ENCODE data around the gene PRPF38B.

PRPF38B gene

GRCh38 chr1:108717774-108718316, 25.7 kb downstream of the PRPF38B start:
- in situ Hi-C loops (cut with MboI; ENCODE audit: low pct_unique_long_range_greater_than_20kb, low sequenced_read_pairs, unreplicated experiment) = no loop called here
- TF ChIP-seq, protein P1, sequence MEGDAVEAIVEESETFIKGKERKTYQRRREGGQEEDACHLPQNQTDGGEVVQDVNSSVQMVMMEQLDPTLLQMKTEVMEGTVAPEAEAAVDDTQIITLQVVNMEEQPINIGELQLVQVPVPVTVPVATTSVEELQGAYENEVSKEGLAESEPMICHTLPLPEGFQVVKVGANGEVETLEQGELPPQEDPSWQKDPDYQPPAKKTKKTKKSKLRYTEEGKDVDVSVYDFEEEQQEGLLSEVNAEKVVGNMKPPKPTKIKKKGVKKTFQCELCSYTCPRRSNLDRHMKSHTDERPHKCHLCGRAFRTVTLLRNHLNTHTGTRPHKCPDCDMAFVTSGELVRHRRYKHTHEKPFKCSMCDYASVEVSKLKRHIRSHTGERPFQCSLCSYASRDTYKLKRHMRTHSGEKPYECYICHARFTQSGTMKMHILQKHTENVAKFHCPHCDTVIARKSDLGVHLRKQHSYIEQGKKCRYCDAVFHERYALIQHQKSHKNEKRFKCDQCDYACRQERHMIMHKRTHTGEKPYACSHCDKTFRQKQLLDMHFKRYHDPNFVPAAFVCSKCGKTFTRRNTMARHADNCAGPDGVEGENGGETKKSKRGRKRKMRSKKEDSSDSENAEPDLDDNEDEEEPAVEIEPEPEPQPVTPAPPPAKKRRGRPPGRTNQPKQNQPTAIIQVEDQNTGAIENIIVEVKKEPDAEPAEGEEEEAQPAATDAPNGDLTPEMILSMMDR (IDR thresholded peaks at IDR 0.05; ENCODE audit: extremely low read depth, insufficient read depth, missing control alignments) = no peak
- DNase-seq (ENCODE audit: low spot score) = no peak

DNA sequence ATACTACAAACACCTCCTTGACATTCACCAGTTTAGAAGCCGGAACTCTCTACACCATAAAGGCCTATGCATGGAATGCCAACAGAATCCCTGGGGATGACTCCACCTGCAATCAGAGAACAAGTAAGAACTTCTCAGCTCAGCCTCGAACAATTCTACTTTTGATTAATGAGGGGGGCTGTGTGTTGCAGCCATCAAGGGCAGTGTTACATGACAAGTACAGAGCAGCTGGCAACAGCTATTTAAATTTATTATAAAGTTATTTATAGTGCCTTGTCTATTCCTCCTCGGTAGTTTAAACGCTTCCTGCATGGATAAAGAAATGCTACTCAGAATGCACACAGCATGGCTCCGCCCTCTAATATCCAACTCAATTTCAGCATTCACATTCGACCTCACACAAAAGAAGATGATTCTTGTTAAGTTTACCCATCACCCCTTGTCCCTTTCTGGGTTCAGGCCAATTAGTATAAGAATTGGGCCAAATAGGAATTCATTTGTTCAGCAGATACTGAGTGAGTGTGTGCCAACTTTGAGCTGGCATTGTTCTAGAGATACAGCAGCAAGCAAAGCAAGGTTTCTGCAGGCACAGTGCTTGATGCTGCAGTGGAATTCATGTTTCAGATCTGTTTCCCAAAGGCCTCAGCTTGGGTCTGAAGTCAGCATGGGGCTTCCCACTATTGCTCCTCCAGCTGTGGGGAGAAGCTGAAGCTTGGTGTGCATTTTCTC, 27.0 kb downstream of the PRPF38B start:
- TF ChIP-seq, protein P1 (IDR thresholded peaks at IDR 0.05; ENCODE audit: extremely low read depth, insufficient read depth, missing control alignments) = no peak
- no peak for DNase-seq (ENCODE audit: low spot score)
- in situ Hi-C loops (cut with MboI; ENCODE audit: low pct_unique_long_range_greater_than_20kb, low sequenced_read_pairs, unreplicated experiment) = no loop called here

DNA sequence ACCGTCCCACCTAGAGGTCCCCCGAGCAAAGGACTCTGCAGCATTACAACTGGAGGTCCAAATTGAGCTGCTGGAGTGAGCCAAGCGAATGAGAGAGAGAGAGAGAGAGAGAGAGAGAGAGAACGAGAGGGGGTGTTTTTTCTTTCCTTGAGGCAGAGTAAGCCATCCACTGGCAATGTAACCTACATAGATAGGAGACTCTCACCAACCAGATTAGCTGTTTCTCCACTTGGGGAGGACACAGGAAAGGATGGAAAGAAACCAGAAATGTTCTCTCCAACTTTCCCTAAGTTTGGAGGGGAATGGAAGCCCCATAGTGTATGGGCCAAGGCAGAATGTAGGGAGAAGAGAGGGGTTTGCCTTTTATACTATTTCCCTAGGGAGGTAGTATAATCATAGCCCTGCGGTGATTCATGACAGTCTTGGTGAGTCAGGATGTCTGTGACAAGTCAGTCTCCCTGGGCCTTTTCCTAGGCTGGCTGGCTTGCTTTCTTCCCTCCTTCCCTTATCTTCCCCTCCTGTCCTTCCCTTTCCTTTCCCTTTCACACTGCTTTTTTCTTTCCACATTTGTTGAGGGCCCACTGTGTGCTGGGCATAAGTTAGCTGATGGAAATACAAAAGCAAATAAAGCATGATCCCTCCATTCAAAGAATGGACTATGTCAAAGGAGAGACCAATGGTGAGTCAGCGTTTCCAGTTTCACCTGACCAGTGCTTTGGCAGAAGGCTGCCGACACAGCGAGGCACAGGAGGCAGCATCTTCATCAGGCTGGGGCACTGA, 27.7 kb downstream of the PRPF38B start:
- no peak for DNase-seq (ENCODE audit: low spot score)
- in situ Hi-C loops (cut with MboI; ENCODE audit: low pct_unique_long_range_greater_than_20kb, low sequenced_read_pairs, unreplicated experiment) = no loop called here
- TF ChIP-seq, protein P1 (IDR thresholded peaks at IDR 0.05; ENCODE audit: extremely low read depth, insufficient read depth, missing control alignments) = no peak

DNA sequence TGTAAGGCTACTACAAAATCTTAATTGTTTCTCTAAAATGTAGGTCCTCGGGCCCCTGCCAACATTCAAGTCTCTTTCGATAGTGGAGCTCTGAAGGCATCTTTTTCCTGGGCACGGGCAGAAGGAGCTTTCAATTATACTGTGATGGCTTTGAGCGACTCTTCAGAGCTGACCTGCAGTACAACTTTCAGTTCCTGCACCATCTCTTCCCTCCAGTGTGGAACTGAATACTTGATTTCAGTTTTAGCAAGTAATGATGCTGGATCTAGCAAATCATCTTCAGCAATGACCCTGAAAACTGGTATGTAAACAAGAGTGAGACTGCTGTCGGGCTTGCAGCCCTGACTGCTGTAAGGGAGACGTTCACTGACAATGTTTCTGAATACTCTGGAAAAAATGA, 30.2 kb downstream of the PRPF38B start:
- no peak for DNase-seq (ENCODE audit: low spot score)
- TF ChIP-seq, protein P1 (IDR thresholded peaks at IDR 0.05; ENCODE audit: extremely low read depth, insufficient read depth, missing control alignments) = no peak
- in situ Hi-C loops (cut with MboI; ENCODE audit: low pct_unique_long_range_greater_than_20kb, low sequenced_read_pairs, unreplicated experiment) = no loop called here

DNA sequence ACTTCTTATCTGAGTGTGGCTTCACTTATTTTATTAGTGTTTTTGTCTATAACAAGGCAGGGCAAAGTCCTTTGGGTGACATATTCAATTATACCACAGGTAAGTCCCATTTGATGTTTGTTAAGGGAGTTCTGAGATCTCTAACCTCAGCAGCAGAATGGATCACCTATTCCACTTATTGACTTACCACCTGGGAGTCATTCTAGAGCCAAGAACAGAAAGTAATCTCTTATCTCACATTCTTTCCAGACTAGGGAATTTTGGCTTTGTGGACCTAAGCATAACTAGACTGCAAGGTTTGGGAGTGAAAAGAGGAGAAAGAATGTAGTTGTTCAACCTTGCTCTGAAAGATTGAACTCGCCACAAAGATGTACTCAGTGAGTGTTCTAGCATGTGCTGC, 33.8 kb downstream of the PRPF38B start:
- no peak for DNase-seq (ENCODE audit: low spot score)
- TF ChIP-seq, protein P1 (IDR thresholded peaks at IDR 0.05; ENCODE audit: extremely low read depth, insufficient read depth, missing control alignments) = no peak
- in situ Hi-C loops (cut with MboI; ENCODE audit: low pct_unique_long_range_greater_than_20kb, low sequenced_read_pairs, unreplicated experiment) = no loop called here

DNA sequence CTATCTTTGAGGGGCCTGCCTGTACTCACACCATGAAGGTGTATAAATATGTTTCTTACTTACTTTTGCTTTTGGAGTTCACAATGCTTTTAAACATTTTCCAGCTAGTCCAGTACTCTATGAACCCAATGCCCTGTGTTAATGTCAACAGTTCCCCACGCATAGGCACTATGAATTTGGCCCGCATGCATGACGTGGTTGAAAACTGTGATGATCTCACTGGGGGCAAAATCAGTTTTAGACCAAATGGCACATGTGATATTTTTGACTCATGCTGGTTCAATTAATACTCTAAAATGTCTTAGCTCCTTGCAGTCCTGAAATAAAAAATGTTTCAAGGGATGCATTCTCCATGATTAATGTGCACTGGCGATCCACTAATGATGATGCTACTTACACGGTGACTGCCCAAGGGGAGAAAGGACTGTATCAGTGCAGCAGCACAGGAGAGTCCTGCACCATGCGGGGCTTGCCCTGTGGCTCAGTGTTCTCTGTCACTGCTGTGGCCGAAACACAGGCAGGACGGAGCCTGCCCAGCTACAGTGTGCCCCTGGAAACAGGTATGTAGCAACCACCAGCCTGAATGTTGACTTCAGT, 36.3 kb downstream of the PRPF38B start:
- in situ Hi-C loops (cut with MboI; ENCODE audit: low pct_unique_long_range_greater_than_20kb, low sequenced_read_pairs, unreplicated experiment) = no loop called here
- TF ChIP-seq, protein P1 (IDR thresholded peaks at IDR 0.05; ENCODE audit: extremely low read depth, insufficient read depth, missing control alignments) = no peak
- DNase-seq (ENCODE audit: low spot score) = no peak

Data from GM13977 (cell line).